ENCODE data around the gene PARP12. TPM values are rescaled to one million over a fixed set of nuclear protein-coding genes. Genes with fewer than 3 reads are reported as not detected.

PARP12 gene
- total and polyA plus RNA-seq, 2 of the 13 experiments (the other 11 are each of a cell fraction or from before 2014, with no cell fraction given): 15.5 to 35.2 TPM

DNA sequence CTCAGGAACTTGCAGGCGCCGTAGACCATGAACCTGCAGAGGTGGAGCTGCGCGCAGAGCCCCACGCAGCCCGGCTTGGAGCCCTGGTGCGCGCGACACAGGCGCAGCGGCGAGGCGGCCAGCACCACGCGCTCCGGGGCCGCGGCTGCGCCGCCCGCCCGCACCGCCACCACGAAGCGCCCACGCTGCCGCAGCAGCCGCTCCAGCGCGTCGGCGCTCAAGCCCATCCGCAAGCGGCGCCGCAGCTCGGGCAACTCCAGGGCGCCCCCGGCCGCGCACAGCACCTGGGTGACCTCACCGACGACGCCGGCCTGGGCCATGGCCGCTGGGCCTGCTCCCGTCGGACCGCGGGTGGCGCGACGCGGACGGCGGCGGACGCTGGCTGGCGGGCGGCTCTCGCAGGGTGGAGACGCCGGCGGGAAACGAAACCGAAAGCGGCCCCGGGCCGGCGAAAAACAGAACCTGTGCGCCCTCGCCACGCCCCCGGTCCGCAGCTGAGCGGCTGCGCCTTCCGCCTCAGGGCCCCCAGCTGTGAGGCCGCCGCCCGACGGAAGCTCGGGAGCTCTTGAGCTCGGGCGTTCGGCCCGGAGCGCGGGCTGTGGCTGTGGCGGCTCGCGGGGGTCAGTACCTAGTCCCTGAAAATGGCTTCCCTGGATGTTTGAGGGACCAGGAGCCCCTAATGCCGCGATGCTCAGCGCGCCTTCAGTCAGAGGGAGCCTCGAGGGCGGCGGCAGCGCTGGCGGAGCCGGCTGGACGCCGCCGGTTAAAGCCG, at the start of gene PARP12 (continued):
- TF ChIP-seq MAFF (IDR thresholded peaks at IDR 0.05; ENCODE audit: low read depth, low read length) (no peak), NFIB (CRISPR knock-in tag; IDR thresholded peaks at IDR 0.05; ENCODE audit: borderline replicate concordance) (no peak), TAF15 (IDR thresholded peaks at IDR 0.05; ENCODE audit: low read depth, low read length, poor library complexity, severe bottlenecking) (no peak), KDM5A (IDR thresholded peaks at IDR 0.05; ENCODE audit: borderline replicate concordance, low read length) (no peak), ZNF615 (CRISPR knock-in tag; IDR thresholded peaks at IDR 0.05; ENCODE audit: borderline replicate concordance) (no peak), HOXA9 (CRISPR knock-in tag; IDR thresholded peaks at IDR 0.05; ENCODE audit: borderline replicate concordance) (no peak), MTF2 (CRISPR knock-in tag; IDR thresholded peaks at IDR 0.05; ENCODE audit: borderline replicate concordance) (0 out of 2 replicates have a peak, but pooled peaks have one; percentile 70), GFI1 (CRISPR knock-in tag; IDR thresholded peaks at IDR 0.05; ENCODE audit: borderline replicate concordance) (no peak), SP5 (CRISPR knock-in tag; IDR thresholded peaks at IDR 0.05; ENCODE audit: borderline replicate concordance, low read depth) (peak; percentile 51; the same call in 1 of the 2 replicates), ATF1 (CRISPR knock-in tag; IDR thresholded peaks at IDR 0.05) (no peak), DPF2 (CRISPR knock-in tag; IDR thresholded peaks at IDR 0.05; ENCODE audit: borderline replicate concordance, low read depth) (no peak), TEAD2 (CRISPR knock-in tag; IDR thresholded peaks at IDR 0.05) (no peak), EZH2 (conservative IDR thresholded peaks at IDR 0.05; ENCODE audit: low read depth, low read length) (no peak), SOX5 (CRISPR knock-in tag; IDR thresholded peaks at IDR 0.05; ENCODE audit: borderline replicate concordance) (no peak), NFYB (CRISPR knock-in tag; IDR thresholded peaks at IDR 0.05) (no peak), ZNF121 (CRISPR knock-in tag; IDR thresholded peaks at IDR 0.05) (no peak; the same call in 1 of the 2 replicates), ZNF773 (CRISPR knock-in tag; IDR thresholded peaks at IDR 0.05; ENCODE audit: borderline replicate concordance) (no peak), RBFOX2 (IDR thresholded peaks at IDR 0.05; ENCODE audit: low read depth, low read length) (peak; percentile 79), SP1 (IDR thresholded peaks at IDR 0.05) (no peak), SP1 (CRISPR knock-in tag; IDR thresholded peaks at IDR 0.05) (peak; percentile 60), ZNF605 (CRISPR knock-in tag; IDR thresholded peaks at IDR 0.05) (no peak), U2AF2 (IDR thresholded peaks at IDR 0.05; ENCODE audit: low read depth, low read length) (no peak), HNF4G (IDR thresholded peaks at IDR 0.05; ENCODE audit: borderline replicate concordance, low read depth, low read length) (no peak; the same call in 1 of the 2 replicates), HNF4G (CRISPR knock-in tag; IDR thresholded peaks at IDR 0.05; ENCODE audit: borderline replicate concordance, low read depth) (0 out of 2 replicates have a peak, but pooled peaks have one; percentile 51), IRF2 (CRISPR knock-in tag; IDR thresholded peaks at IDR 0.05) (peak; percentile 100), ZZZ3 (CRISPR knock-in tag; IDR thresholded peaks at IDR 0.05; ENCODE audit: borderline replicate concordance) (0 out of 2 replicates have a peak, but pooled peaks have one; percentile 21)
- TF ChIP-seq, protein P1, sequence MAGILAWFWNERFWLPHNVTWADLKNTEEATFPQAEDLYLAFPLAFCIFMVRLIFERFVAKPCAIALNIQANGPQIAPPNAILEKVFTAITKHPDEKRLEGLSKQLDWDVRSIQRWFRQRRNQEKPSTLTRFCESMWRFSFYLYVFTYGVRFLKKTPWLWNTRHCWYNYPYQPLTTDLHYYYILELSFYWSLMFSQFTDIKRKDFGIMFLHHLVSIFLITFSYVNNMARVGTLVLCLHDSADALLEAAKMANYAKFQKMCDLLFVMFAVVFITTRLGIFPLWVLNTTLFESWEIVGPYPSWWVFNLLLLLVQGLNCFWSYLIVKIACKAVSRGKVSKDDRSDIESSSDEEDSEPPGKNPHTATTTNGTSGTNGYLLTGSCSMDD (CRISPR knock-in tag; IDR thresholded peaks at IDR 0.05): no peak
- TF ChIP-seq, protein P2, sequence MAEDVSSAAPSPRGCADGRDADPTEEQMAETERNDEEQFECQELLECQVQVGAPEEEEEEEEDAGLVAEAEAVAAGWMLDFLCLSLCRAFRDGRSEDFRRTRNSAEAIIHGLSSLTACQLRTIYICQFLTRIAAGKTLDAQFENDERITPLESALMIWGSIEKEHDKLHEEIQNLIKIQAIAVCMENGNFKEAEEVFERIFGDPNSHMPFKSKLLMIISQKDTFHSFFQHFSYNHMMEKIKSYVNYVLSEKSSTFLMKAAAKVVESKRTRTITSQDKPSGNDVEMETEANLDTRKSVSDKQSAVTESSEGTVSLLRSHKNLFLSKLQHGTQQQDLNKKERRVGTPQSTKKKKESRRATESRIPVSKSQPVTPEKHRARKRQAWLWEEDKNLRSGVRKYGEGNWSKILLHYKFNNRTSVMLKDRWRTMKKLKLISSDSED (CRISPR knock-in tag; IDR thresholded peaks at IDR 0.05): no peak
- TF ChIP-seq, protein P3, sequence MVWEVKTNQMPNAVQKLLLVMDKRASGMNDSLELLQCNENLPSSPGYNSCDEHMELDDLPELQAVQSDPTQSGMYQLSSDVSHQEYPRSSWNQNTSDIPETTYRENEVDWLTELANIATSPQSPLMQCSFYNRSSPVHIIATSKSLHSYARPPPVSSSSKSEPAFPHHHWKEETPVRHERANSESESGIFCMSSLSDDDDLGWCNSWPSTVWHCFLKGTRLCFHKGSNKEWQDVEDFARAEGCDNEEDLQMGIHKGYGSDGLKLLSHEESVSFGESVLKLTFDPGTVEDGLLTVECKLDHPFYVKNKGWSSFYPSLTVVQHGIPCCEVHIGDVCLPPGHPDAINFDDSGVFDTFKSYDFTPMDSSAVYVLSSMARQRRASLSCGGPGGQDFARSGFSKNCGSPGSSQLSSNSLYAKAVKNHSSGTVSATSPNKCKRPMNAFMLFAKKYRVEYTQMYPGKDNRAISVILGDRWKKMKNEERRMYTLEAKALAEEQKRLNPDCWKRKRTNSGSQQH (CRISPR knock-in tag; IDR thresholded peaks at IDR 0.05; ENCODE audit: low read depth): no peak; the same call in 1 of the 2 replicates
